Inferior parietal cortex (tissue), 1 donor: ENCODE measurements around the gene NCAM1.
A peak's percentile ranks its signal among the peaks of the same experiment; 100 is the strongest.

Experiments
- DNase-seq: peaks from one replicate; pipeline ENCODE4 v3.0.0-alpha.2; 2016; ENCODE audit errors: extremely low spot score

The NCAM1 gene

DNA sequence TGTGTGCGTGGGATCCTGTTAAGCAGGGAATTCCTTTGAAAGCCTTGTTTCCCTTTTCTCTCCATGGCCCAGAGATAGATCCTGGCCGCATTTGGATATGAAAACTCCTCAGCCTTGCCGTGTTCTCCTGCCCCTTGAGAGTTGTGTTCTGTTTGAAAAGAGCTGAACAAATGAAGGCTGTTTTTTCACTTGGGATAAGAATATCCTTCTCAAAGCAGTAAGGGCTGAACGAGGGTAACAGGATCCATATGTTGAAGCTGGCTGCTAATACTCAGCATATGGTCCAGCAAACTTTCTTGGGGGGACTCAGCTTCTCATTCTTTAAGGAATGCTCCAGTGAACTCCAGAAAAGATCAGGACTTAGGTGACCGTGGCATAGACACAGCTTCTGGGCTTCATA is 238.6 kb downstream of the NCAM1 start:
- DNase-seq, result peak; percentile 16

DNA sequence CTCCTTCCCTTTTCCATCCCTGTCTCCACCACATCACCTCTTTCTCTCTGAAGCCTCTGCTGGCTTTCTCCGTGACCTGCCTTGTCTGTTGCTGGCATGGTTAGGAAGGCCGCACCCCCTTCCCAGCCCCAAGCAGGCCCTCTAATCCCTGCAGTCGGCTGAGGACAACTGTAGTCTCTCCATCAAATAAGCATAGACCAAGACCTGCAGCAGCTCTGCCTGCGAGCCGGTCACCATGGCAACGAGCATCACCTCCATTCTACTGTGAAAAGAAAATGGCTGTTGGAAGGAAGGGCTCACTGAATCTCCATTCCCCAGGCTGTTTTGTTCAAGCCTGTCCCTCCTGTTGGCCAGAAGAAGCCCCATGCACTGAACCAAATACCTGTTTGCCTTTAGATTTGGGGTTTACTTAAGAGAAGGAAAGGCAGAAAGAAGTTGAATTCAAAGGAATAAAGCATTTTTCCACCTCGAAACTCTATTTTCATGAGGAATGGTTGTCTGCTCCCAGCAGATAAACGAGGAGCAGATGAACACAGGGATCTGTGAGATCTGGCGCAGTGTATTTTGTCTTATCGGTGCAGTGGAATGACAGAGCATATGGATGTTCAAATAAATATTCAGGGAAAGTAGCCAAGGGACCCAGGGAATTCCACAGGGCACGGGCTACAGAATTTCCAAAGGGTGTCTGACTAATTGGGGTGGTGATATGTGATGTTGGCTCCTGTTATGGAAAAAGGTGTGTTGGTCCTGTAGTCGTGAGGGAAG is 240.0 kb downstream of the NCAM1 start:
- DNase-seq, result peak; percentile 38

DNA sequence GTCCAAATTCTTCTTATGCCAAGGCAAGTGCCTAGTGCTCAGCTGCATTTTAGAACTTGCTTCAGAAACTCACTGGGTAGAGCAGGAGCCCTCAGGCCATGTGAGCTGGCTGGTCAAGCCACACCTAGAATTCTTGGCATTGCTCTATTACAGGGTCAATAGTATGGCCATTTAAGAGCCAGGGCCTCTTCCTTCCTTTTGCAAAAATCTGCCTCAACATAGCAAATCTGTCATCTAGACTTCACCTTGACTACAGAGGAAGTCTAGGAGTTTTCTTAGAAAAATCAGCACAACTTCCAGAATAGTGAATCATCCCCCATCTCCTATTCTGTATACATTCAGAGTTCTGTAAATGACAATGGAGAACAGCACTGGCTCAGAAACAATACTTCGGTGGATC is 241.2 kb downstream of the NCAM1 start:
- DNase-seq, result no peak

DNA sequence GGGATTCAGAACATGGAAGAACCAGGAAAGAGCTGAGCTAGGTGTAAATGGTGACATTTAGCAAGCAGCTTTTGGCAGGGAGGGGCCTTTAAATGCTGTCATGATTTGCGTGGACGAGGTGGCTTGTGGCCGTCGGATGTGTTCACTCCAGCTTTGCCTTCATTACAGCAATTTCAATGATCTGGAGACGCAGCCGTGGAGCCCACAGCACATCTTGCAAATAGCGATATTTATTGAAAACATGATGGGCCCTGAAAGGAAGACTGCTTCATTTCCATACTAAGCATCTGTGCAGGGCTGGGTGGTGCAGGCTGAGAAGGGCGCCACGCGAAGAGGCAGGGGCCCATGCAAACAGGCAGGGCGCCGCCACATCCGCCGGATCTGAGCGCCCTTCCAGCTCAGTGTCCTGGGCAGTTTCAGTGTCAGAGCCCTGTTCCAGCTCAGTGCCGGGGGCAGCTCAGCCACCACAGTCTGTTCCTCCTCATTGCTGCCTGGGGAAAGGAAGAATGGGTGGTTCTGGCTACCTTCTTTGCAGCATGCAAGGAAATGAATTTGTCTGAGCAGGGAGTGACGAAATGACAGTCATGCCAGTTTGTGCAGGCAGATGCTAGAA is 242.0 kb downstream of the NCAM1 start:
- DNase-seq, result no peak

DNA sequence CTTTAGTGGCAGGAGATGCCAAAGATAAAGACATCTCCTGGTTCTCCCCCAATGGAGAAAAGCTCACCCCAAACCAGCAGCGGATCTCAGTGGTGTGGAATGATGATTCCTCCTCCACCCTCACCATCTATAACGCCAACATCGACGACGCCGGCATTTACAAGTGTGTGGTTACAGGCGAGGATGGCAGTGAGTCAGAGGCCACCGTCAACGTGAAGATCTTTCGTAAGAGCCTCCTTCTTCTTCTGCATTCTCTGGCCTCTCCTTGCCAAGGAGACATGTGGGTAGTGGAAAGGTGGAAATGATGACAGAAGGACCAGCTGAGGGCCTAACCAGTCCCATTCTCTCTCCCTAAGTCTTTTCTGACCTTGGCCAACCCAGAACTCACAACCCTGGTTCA is 243.1 kb downstream of the NCAM1 start:
- DNase-seq, result no peak

DNA sequence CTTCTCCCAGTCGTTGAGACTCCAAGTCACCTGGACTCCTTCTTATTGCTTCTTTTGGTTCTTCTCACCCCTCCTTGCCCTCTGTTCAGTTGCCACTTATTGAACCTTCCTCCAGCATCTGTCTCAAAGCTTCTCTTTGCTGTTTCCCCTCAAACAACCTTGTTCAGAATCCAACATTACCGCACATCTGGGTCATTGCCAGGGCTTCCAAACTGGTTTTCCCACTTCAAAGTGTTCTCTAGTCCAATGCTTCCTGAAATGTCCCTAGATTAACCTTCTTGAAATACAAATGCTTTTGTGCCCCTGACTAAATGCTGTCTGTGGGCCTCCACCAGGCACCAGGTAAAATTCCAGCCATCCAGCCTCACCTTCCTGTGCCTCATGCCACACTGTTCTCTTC is 252.3 kb downstream of the NCAM1 start:
- DNase-seq, result no peak

DNA sequence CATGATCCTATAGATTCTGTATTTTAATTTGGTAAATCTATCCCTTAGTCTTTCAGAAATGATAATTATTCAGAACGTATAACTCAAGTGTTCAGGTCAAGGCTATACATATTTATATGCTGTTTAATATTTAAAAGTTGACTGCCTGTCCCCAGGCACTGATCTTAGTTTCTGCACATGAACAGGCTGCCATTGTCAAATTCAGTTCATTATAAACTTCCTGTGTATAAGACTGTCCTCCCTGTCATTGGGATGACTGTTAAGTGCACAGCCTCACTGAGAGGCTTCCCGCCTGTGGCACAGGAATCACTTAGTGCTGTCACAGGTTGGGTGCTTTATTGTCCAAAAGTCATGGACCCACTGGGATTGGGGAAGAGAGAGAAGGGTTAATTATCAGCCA is 261.0 kb downstream of the NCAM1 start:
- no peak for DNase-seq

DNA sequence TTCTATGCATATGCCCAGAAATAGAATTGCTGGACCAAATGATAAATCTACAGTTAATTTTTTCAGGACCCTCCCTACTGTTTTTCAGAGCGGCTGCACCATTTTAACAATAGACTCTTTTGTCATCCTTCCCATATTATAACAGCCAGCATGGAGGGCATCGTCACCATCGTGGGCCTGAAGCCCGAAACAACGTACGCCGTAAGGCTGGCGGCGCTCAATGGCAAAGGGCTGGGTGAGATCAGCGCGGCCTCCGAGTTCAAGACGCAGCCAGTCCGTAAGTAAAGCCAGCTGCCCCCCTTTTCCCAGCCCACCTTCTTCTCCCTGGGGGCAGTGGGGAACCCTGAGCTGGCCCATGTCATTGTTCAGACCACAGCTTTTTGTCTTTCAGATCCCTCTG is 273.7 kb downstream of the NCAM1 start:
- DNase-seq, result no peak

DNA sequence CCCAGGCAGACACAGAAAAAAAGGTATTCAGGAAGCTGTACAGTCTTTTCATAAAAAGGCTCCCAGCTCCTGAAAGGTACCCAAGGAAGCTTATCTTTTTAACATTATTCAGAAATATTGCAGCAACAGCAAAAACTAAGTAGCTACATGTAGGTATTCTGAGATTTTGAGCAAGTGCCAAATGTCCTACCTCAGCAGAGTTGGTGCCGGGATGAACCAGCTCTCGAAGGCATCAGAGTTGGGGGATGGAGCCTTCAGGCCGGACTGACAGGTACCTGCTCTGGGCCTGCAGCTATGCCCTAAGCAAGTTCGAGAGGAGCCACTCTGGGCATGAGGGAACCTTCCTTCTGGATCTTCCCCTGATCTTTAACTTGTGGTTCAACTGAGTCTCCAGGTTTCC is 276.0 kb downstream of the NCAM1 start:
- no peak for DNase-seq

DNA sequence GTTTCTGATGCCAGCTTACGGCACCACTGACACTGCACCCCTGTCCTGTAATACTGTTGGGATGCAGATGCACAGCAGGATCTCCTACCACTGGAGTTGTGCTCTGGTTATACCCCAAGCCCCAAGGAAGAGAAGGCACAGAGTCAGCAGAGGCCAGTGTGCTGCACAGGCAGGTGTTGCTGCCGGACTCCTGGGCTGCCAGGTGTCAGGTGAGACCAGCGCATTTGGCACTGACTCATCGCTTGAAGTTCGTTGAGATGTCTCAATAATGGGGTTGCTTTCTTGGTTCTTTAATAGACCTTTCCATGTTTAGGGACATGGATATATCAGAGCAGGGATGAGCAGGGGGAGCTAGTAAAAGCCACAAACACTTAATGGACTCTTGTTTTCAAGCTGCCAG is 277.5 kb downstream of the NCAM1 start:
- DNase-seq, result no peak

DNA sequence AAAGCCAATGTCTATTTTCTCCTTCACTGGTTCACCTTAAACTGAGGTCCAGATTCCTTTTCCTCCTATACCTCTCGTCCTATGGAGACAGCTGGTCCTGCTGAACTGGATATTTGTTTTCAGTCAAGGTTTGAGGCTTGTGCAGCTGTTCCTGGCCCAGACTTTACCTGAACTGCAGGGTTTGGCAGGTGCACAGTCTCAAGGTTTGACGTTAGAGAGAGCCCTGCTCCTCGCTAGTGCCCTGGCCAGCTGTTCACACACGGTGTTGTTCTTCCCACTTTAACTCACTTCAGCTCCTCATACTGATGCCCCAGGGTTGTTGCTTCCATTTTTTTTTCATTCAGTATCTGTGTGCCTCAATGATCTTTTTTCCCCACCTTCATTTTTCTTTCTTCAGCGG is 279.2 kb downstream of the NCAM1 start:
- no peak for DNase-seq

DNA sequence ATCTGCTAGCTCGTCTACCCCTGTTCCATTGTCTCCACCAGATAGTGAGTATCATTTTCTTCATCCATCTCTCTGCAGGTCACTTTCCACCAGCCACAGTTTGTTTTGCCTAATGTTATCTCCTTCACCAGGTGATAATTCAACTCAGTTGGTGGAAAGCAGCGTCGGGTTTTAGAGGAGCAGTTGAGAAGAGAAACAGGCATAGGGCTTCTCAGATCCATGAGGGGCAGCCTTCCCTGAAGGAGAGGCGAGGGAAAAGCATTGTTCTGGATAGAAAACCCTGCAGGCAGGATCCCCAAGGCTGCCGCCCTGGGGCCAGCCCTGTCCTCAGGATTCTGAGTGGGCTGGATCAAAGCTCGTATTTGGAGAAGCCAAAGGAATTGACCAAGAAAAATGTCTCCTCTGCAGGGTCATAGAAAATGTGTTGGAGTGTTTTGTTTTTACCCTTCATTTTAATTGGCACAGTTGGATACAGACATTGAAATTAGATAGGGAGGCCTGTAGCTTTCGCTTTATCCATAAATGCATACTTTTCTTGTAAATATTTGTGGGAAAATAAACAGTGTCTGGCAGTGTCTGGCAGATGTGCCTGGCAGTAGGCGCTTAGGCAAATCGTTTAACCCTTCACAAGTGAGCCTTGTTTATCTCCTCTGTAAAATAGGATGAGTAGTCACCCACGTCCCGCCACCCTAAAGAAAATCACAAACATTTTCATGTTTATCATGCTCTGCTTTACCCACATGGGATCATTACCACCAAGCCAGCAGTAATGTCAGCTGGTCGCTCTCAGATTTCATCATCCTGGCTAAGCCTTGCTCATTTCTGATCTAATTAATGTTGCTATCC is 279.8 kb downstream of the NCAM1 start:
- DNase-seq, result no peak

DNA sequence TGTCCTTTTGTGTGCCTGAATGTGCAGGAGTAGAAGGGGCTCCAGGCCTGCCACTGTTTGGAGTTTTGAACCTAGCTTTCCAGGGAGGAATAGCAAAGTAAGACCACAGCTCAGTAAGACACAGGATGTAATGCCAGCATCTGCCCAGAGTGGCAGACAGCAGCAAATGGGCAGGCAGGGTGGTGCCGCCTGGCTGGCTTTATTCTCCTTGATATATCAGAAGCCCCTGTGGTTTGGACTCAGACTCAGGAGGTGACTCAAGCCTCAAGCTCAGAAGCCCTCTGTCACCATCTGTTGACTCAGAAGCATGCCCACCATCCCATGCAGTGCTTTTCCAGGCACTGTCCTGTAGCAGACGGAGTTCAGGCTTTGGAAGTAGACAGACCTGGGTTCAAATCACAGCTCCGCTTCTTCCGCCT is 280.4 kb downstream of the NCAM1 start:
- DNase-seq, result no peak

DNA sequence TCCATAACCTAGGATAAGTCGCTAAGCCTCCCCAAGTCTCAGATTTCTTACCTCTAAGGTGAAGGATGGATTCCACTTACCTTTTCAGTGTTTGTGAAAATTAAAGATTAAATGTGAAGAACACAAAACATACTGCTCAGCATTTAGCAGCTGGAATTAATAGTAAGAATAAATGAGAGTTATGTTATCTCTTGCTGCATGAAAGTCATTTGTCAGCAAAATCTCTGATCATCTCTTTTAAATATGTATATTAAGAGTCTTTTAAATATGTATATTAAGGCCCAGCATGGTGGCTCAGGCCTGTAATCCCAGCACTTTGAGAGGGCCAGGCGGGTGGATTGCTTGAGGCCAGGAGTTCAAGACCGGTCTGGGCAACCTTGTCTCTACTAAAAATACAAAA is 280.8 kb downstream of the NCAM1 start:
- no peak for DNase-seq

DNA sequence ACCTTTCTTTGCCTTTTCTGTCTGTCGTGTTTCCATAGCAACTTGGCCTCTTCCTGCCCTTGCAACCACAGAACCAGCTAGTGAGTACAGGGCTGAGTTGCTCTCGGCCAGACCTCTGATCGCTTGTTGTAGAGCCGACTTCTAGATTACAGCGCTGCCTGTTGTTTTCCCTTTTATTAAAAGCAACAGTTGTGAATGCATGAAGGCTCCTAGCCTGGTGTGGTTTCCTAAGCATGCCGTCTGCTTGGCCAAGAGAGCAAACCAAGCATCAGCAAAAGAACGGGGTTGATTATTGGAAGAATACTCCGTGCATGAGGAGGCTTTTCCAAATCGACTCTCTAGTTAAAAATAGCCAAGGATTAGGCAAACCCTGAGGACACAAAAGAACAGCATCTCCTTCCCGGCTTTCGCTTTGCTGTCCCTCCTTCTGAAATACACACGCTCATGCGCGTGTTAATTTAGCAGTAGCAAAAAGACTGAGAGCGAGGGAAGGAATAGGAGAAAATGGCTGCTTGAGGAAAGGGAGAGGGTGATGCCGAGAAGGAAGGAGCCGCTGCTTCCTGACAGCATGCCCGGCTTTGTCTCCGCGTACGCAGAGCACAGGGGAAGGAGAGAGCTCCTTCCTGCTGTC is 281.7 kb downstream of the NCAM1 start:
- peak; percentile 73 for DNase-seq

DNA sequence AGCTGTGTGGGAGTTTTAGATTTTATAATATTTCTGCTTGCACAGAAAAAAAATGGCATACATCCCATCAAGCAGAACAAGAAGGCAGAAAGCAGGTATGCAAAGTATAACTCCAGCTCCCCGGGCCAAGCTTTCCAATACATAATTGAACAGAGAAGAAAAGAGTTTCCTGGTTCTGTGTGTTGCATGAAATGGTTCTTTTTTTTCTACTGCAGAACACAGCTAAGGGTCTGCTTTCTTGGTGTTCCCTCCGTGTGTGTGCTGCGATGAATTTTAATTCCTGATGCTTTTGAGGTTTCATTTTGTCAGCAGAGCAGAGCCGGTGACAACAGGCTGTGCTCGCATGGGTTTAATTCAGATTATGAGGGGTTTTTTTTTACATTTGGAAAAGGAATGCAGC is 282.5 kb downstream of the NCAM1 start:
- no peak for DNase-seq

DNA sequence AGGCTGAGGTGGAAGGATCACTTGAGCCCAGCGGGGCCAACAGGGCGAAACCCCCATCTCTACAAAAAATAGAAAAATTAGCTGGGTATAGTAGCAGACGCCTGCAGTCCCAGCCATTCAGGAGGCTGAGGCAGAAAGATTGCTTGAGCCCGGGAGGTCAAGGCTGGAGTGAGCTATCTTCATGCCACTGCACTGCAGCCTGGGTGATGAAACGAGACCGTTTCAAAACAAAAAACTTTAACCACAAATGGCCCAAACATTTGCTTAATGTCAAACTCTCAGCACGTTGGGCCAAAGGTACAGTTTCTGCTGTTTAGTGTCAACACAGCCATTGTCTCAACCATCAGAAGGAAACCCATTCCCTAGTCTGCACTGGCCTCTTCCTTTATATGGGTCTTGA is 284.0 kb downstream of the NCAM1 start:
- DNase-seq, result no peak

DNA sequence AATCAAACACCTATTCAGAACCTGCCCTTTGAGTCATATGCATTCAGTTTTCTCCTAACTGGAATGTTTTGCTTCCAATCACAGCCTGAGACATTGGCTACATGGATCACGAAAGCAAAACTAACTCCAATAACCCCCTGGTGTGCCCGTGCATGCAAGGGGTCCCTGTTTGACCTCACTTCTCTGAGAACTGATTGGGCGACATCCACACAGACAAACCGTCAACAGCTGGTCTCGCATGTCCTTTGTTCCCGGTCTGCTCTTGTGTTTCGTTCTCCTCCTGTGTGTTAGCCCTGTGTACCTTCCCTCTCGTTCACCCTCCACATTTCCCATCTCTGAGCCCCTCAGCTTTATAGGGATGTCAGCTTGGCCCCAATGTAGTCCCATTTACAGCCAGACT is 286.0 kb downstream of the NCAM1 start:
- no peak for DNase-seq

DNA sequence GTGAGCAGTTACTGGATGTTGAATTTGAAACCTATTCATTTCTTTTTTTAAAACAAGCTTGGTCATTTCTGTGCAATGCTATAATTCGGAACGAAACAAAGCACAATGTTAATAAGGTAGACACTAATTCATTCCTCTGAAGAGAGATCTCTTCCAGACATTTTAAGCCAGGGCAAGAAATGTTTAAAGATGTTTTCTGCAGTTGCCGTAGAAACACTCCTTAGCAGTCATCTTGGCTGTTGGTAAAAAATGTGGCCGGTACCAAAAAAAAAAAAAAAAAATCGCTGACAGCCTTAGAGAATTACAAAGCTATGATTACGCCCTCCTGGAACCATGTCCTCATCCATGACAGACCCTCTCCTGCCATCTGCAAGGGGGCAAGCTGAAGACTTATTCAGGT is 286.7 kb downstream of the NCAM1 start:
- DNase-seq, result no peak

DNA sequence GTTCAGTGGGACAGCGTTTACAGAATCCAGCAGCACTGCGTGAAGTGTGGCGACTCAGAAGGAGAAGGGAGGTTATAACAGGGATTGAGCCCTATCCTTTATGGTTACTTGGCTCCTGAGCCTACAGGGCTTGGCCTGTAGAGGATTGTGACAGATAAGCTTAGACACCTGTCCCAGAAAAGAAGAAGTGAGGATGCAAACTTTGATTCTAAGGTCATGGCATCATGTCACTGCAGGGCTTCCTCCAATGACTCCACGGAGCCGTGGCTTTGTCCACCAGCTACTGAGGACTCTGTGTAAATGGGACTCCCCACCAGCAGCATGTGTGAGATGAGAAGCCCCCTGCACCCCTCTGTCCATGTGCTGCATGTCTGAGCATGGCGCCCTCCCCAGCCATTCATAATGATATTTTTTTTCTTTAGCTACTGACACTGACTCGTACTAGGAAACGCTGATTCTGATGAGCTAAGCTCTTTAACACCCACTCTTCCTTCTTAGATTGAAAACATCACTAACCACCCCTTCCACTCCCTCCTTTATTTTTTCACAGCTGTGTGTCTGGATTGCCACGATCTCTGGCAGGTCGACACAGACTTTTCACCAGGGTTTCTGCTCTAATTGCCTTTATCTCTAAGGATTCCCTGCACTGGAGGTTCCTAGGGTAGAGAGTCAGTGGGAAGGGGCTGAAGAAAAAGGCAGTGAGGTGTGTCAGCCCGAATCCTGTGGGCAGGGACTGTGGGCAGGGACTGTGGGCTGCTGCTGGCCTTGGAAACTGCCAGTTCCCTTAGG is 287.7 kb downstream of the NCAM1 start:
- DNase-seq, result no peak

DNA sequence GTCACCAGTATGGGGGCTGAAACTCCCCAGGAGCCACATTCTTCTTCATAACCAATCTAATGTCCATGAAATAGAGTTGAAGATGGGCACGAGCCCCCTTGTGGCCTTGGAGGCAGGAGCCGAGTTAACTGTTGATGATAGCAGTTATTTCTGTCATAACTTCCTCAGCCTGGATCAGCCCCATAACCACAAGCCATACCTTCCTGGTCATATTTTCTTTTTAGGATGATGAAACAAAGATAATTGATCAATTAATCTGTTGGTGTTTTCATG is 288.2 kb downstream of the NCAM1 start:
- no peak for DNase-seq

DNA sequence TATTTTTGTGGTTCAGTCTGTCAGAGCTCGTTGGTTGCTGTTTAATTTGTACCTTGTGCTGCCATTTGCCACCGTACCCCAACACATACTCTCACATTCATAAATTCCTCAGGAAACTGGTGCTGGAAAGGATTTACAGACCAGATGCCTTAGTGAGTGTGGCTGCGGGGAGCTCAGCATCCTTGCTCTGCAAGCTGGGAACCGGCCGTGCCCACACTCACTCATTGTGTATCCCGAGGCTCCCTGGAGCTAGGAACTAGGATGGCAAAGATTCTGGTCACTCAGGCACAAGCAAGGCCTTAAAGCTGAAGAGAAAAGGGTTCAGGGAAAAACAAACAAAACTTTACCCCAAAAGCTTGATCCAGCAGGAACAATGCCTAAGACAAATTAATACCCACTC is 288.6 kb downstream of the NCAM1 start:
- DNase-seq, result no peak
